ENCODE measurements around the gene ZKSCAN2.

The ZKSCAN2 gene

GRCh38 chr16:25257470-25257955 lies at the start of gene ZKSCAN2:
TSS of gene ZKSCAN2 (minus strand) at chr16:25257845. CDS start at chr16:25257127, 718 bp downstream.
- peak; percentile 55 to 70 for DNase-seq (ENCODE audit: low read depth in 2 of 2)

GRCh38 chr16:25299792-25300590 lies 42.3 kb upstream of the ZKSCAN2 start:
- DNase-seq (ENCODE audit: low read depth in 2 of 2): no peak

GRCh38 chr16:25298165-25298872 lies 40.7 kb upstream of the ZKSCAN2 start:
- no peak for DNase-seq (ENCODE audit: low read depth in 2 of 2)

GRCh38 chr16:25297151-25297787 lies 39.6 kb upstream of the ZKSCAN2 start:
- no peak for DNase-seq (ENCODE audit: low read depth in 2 of 2)

- DNase-seq (ENCODE audit: low read depth in 2 of 2): no peak
These were observed 33.9 kb upstream of the ZKSCAN2 start for GRCh38 chr16:25291580-25291979.

GRCh38 chr16:25289466-25289865 lies 31.8 kb upstream of the ZKSCAN2 start:
- no peak for DNase-seq (ENCODE audit: low read depth in 2 of 2)

GRCh38 chr16:25279491-25279890 lies 21.8 kb upstream of the ZKSCAN2 start:
- DNase-seq (ENCODE audit: low read depth in 2 of 2): no peak

GRCh38 chr16:25271421-25271820 lies 13.8 kb upstream of the ZKSCAN2 start:
- DNase-seq (ENCODE audit: low read depth in 2 of 2): no peak

GRCh38 chr16:25270577-25270976 lies 12.9 kb upstream of the ZKSCAN2 start:
- no peak for DNase-seq (ENCODE audit: low read depth in 2 of 2)

- DNase-seq (ENCODE audit: low read depth in 2 of 2): no peak
These were observed 12.2 kb upstream of the ZKSCAN2 start for GRCh38 chr16:25269879-25270278.

GRCh38 chr16:25265968-25266367 lies 8.3 kb upstream of the ZKSCAN2 start:
- no peak for DNase-seq (ENCODE audit: low read depth in 2 of 2)

GRCh38 chr16:25264597-25264996 lies 7.0 kb upstream of the ZKSCAN2 start:
- DNase-seq (ENCODE audit: low read depth in 2 of 2): no peak

GRCh38 chr16:25260416-25260815 lies 2.8 kb upstream of the ZKSCAN2 start:
- no peak for DNase-seq (ENCODE audit: low read depth in 2 of 2)

GRCh38 chr16:25258861-25259179 lies 1.2 kb upstream of the ZKSCAN2 start:
- DNase-seq (ENCODE audit: low read depth in 2 of 2): no peak

- DNase-seq (ENCODE audit: low read depth in 2 of 2): peak in 1 of 2 donors; percentile 47
These were observed 563 bp upstream of the ZKSCAN2 start for GRCh38 chr16:25257956-25258860.

GRCh38 chr16:25256695-25257469 lies 763 bp downstream of the ZKSCAN2 start:
- no peak for DNase-seq (ENCODE audit: low read depth in 2 of 2)

GRCh38 chr16:25253322-25253721 lies 4.3 kb downstream of the ZKSCAN2 start:
- DNase-seq (ENCODE audit: low read depth in 2 of 2): no peak

GRCh38 chr16:25250467-25250866 lies 7.2 kb downstream of the ZKSCAN2 start:
- no peak for DNase-seq (ENCODE audit: low read depth in 2 of 2)

GRCh38 chr16:25235991-25236390 lies 21.7 kb downstream of the ZKSCAN2 start:
- no peak for DNase-seq (ENCODE audit: low read depth in 2 of 2)

- no peak for DNase-seq (ENCODE audit: low read depth in 2 of 2)
These were observed 29.3 kb downstream of the ZKSCAN2 start for GRCh38 chr16:25228372-25228771.
